DMS79 (cell line): ENCODE data around the gene VASN.

Experiments used
- DNase-seq: peaks from one replicate; lab custom pipeline; 2025; lab: John Stamatoyannopoulos, UW

Gene VASN

GRCh38 chr16:4426021-4426684 lies 54.5 kb downstream of the VASN start:
- no peak for DNase-seq

- no peak for DNase-seq
Measured at GRCh38 chr16:4426722-4427372, 55.2 kb downstream of the VASN start.

GRCh38 chr16:4428500-4428899 lies 56.9 kb downstream of the VASN start:
- DNase-seq = no peak

- DNase-seq = no peak
Measured at GRCh38 chr16:4431023-4431422, 59.4 kb downstream of the VASN start.
